GM21576 (cell line): ENCODE measurements around the gene APP.
"Not testable (repeated sequence)": the region's sequence is repeated elsewhere in the genome, so short reads cannot be mapped to it uniquely, and the experiment has no call there.

ENCODE experiments used
- ATAC-seq: cut with Tn5 transposase; IDR thresholded peaks from one replicate; pipeline ENCODE4 v1.9.1; 2021; ENCODE audit warnings: mild to moderate bottlenecking, moderate library complexity; ENCODE audit not compliant: unreplicated experiment

APP gene

GRCh38 chr21:26105819-26106218 is 64.8 kb downstream of the APP start:
- ATAC-seq, result no peak

GRCh38 chr21:26100573-26100972 is 70.0 kb downstream of the APP start:
- no peak for ATAC-seq

DNA sequence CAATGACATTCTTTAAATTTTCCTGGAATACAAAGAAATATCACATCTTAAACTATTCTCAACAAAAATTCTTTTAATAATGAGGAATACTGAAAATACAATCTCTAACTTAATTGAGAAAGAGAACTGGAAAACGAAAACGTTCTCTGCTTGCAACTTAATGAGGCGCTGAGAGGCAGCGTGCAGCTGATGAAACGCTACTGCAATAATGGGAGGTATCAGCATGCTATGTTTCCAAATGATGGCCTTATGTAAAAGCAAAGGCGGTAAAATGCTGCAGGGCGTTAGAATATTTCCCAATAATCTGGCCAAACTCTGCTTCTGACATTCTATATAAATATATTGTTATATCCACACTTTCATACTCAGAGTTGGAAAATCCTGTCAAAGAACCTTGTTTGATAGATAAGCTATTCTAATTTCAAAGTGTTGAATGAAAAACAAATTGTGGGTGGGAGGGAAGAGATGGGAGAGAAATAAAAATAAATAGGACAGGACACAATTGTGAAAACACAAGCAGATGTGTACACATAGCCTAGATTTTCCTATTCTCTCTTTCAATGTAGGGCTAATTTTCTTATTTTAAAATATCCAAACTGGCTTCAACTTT is 70.9 kb downstream of the APP start:
- ATAC-seq, result no peak

DNA sequence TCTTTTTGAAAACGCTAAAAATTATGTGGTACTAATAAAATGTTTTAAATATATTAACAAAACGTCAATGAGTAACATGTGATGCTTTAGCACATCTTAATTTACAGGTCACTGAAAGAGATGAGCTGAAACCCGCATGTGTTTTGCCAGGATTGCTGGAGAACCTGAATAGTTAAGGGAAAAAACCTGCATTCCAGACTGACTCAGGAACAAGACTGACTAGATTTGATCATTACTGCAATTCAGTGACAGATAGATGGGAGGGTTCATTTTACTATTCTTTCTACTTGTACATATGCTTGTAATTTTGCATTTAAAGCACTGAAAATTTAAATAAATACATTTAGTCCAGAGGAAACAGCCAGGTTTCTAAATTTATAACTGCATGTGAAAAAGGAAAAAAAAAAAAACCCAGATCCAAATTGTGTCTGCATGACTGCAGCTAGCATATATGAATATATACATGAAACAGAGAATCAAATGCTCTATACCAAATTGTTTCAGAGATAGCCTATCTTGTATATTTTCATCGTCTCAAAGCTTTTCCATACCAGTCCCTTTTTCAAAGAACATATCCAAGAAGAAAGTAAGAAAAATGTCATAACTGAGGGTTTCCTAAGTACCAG is 71.7 kb downstream of the APP start:
- no peak for ATAC-seq

GRCh38 chr21:26097475-26097874 is 73.1 kb downstream of the APP start:
- no peak for ATAC-seq

DNA sequence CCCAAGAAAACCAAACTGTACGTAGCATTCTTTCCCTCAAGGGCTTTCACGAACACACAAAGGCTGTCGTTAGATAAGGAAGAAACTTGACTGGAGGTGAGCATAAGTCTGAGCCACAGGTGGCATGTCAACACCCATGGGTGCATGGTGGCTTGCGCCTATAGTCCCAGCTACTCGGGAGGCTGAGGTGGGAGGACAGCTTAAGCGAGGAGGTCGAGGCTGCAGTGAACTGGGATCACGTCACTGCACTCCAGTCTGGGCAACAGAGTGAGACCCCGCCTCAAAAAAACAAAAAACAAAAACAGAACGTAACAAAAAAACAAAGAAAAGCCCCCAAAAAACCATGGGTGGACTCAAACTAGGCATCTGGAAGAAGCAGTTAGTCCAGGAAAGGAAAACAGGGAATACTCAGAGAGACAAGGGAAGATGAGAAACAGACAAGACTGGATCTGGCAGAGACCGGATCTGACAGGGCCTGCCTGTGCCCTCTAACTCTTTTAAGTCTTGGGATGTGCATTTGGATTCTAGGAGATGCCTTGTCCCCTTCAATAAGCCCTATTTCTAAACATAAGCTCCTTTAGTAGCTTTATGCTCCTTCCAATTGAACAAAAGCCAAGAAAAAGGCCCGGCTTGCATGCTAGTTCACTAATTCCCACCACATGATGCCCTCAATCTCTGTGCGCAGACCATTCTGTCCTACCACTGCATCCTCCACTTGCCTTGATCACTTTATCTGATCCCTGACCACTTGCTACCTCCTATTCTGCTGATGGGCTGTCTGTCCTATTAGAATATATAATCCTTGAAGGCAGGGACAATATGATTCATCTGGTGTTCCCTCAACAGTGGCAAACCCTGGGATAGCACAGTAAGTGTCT is 73.8 kb downstream of the APP start:
- no peak for ATAC-seq

DNA sequence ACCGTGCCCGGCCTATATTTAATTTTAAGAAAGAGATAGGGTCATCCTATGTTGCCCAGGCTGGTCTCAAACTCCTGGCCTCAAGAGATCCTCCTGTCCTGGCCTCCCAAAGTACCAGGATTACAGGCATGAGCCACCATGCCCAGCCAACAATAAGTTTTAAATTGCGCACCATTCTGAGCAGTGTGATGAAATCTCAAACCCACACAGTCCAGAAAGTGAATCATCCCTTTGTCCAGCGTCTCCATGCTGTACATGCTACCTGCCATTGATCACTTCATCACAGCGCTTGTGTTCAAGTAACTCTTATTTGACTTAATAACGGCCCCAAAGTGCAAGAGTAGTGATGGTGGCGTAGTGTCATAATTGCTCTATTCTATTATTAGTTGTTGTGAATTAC is 75.4 kb downstream of the APP start:
- ATAC-seq, result no peak

GRCh38 chr21:26093122-26093521 is 77.4 kb downstream of the APP start:
- ATAC-seq, result no peak

- no peak for ATAC-seq
Measured at GRCh38 chr21:26091480-26092018, 79.0 kb downstream of the APP start.

GRCh38 chr21:26089730-26090129 is 80.8 kb downstream of the APP start:
- ATAC-seq, result no peak

DNA sequence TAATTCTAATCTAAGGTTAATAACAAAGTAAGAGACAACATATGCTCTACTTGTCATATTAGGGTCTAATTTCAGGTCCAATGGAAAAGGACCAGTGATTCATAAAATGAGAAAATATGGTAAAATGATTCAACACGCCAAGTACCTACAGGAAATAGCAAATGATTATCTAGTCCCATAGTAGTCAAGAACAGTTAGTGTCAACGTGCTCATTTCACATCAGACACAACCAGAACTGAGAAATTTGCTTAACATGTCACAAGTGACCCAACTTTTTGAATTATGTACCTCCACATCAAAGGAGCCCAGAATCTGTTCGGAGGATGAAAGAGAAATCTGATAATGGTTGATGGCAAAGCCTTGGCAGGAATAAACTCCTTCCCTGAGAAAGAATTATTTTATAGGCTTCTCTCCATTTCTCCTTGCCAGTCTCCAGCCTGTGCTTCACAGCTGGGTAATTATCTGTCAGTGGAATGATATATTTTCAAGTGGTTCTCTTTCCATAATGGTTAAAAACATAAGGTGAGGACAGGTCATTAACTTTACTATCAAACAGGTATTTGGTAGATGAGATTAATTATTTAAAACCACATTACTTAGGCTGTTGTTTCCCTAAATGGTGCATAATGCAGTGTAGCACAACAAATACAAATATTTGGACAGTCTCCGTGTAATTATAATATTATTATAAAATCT is 83.2 kb downstream of the APP start:
- ATAC-seq, result no peak

DNA sequence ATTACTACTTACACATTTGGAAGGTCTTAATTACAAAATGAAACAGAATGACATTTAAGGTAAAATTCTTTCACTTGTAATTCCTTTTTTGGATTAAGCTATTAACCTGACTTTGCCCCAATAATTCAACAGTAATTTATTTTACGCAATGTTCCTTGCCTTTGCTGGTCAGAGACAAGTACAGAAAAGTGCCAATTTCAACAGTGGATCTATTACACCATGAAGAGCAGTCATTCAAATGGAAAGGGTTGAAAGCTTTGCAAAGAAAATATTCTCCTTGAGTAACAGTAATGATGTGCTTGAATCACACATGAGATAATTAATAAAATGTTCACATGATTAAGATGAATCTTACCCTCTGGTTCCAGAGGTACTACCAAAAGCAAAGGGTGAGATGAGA is 84.7 kb downstream of the APP start:
- ATAC-seq, result no peak

- ATAC-seq, result no peak
Measured at GRCh38 chr21:26085127-26085526, 85.4 kb downstream of the APP start.

GRCh38 chr21:26082549-26082948 is 88.0 kb downstream of the APP start:
- ATAC-seq, result no peak

- not testable (repeated sequence) for ATAC-seq
Measured at GRCh38 chr21:26081175-26081760, 89.3 kb downstream of the APP start.

DNA sequence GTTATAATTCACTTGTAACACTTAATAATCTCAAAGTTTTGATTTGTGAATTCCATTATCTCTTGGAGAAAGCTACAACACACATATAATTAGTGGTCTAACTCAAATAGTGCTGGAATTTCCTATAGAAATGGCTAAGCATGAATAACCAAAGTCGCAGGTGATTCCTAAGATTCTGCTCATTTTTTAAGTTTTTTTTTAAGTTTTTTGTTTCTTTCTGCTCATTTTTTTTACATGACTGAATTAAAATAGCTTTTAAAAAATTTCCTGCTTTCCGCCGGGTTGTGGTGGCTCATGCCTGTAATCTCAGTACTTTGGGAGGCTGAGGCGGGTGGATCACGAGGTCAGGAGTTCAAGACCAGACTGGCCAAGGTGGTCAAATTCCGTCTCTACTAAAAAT is 90.4 kb downstream of the APP start:
- no peak for ATAC-seq

- ATAC-seq, result no peak
Measured at GRCh38 chr21:26079366-26079765, 91.2 kb downstream of the APP start.

- no peak for ATAC-seq
Measured at GRCh38 chr21:26077521-26077920, 93.0 kb downstream of the APP start.

DNA sequence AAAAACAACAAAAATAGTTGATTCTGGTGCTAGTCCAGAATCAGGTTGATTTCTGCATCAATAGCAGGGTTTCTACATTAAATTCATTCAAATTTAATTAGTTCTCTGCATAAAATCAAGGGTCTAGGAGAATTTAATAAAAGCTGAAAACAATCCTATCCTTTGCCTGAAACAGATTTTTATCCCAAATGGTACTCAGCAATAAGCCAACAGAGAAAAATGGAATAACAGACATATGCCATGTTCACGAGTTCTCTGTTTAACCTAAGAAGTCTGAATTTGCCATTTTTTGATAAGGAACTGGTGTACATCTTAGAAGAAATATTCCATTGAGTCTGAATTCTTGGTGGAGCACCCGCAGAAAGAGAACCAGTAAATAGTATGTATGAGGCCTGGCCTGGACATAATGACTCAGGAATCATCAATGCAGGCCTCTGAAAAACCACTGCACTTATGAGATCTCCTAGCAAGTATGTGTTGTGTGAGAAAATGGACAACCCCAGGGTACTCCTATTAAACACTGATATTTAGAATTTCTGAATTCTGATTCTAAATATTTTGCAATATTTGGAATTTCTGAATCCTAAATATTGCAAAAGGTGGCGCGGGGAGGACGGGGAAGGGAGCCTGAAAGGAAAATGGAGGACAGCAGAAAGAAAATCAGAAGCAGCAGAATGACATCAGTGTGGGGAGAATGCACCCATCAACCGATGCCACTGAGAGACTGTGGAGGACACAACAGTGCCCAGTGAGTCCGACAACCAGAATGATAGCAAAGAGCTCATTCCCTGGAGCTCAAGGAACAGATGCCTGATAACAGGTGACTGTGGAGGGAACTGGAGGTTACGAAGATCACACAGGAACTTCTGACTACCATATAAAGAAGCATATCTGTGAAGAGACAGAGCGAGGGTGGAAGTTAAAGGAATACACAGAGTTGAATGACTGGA is 97.6 kb downstream of the APP start:
- ATAC-seq, result no peak
